ENCODE data around the gene EFHC2.

GRCh38 chrX:44392767-44393166, 49.3 kb upstream of the EFHC2 start:
- TF ChIP-seq, protein P1, sequence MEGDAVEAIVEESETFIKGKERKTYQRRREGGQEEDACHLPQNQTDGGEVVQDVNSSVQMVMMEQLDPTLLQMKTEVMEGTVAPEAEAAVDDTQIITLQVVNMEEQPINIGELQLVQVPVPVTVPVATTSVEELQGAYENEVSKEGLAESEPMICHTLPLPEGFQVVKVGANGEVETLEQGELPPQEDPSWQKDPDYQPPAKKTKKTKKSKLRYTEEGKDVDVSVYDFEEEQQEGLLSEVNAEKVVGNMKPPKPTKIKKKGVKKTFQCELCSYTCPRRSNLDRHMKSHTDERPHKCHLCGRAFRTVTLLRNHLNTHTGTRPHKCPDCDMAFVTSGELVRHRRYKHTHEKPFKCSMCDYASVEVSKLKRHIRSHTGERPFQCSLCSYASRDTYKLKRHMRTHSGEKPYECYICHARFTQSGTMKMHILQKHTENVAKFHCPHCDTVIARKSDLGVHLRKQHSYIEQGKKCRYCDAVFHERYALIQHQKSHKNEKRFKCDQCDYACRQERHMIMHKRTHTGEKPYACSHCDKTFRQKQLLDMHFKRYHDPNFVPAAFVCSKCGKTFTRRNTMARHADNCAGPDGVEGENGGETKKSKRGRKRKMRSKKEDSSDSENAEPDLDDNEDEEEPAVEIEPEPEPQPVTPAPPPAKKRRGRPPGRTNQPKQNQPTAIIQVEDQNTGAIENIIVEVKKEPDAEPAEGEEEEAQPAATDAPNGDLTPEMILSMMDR (IDR thresholded peaks at IDR 0.05): no peak
- TF ChIP-seq POLR2A (IDR thresholded peaks at IDR 0.05): no peak
